KOPT-K1 (cell line): ENCODE data around the gene SDK1.

Source experiments
- H3K27ac ChIP-seq: fragments of 200-600 bp; sonication (generic); 2 replicates; pipeline ENCODE4 v1.5.1; 2016; ENCODE audit warnings: antibody characterized with exemption, mild to moderate bottlenecking, low read depth, low read length; ENCODE audit not compliant: poor library complexity, severe bottlenecking
- H3K36me3 ChIP-seq: fragments of 200-600 bp; sonication (generic); 2 replicates; pipeline ENCODE4 v1.5.1; 2017; ENCODE audit warnings: antibody characterized with exemption, mild to moderate bottlenecking, low read length, moderate library complexity; ENCODE audit not compliant: insufficient read depth
- H3K9me3 ChIP-seq: fragments of 200-600 bp; sonication (generic); 2 replicates; pipeline ENCODE4 v1.5.1; 2017; ENCODE audit warnings: antibody characterized with exemption, low read length, mild to moderate bottlenecking; ENCODE audit not compliant: insufficient read depth, poor library complexity, severe bottlenecking

SDK1 gene

GRCh38 chr7:4026941-4027486 is 726.0 kb downstream of the SDK1 start:
- H3K9me3 ChIP-seq: no peaks in the 10 kb centered on the region
- H3K36me3 ChIP-seq: no peaks in the 10 kb centered on the region
- no peak overlapping the region for H3K27ac ChIP-seq

GRCh38 chr7:4028221-4028620 is 727.2 kb downstream of the SDK1 start:
- no peaks in the 10 kb centered on the region for H3K9me3 ChIP-seq
- H3K27ac ChIP-seq: no peak overlapping the region
- no peaks in the 10 kb centered on the region for H3K36me3 ChIP-seq

DNA sequence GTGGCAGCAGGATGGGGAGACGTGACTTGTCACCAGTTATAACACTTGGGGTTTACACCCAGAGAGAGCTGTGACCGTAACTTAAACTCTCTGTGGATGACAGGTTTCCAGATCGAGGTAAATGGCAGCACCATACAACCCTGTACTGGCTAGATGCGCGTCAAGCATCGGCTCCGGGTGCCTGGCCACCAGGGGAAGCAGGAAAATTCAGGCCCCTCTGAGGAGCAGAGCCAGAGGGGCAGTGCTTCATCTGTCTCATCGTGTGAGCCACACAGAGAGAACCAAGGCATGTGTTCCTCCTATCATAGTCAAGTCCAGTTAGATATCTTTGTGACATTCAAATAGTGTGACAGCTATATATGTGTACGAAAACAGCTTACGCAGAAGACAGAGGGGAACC is 728.9 kb downstream of the SDK1 start:
- H3K36me3 ChIP-seq: no peaks in the 10 kb centered on the region

DNA sequence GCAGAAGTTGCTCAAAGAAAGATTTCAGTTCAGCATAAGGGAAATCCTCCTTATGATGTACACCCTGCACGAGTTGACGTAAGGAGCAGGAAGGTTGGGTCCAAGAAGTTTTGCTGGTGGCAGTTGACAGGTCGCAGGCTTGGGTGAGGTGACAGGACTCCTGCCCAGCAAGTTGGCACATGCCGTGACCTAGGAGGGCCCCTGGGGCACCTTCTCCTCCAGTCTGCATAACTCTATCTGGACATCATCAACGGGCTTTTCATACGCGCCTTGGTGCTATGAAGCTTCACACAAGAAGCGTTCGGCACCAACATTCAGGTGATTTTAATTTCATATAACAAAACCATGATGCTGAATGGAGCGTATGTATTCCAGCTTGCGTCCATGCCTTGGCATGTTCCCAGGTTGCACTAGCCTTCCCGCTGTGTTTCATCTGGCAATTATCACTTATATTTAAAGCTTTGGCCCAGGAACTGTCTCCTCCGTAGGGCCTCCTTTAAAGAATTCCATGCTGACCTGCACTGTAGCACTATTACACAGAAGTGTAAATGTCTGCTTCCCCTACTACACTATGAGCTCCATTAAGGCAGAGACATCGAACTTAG is 729.4 kb downstream of the SDK1 start:
- no peak overlapping the region for H3K27ac ChIP-seq
- no peaks in the 10 kb centered on the region for H3K9me3 ChIP-seq
- no peaks in the 10 kb centered on the region for H3K36me3 ChIP-seq

More for the DNA sequence above, 728.9 kb downstream of the SDK1 start:
- Histone ChIP-seq H3K9me3 (no peaks in the 10 kb centered on the region), H3K27ac (no peak overlapping the region)

DNA sequence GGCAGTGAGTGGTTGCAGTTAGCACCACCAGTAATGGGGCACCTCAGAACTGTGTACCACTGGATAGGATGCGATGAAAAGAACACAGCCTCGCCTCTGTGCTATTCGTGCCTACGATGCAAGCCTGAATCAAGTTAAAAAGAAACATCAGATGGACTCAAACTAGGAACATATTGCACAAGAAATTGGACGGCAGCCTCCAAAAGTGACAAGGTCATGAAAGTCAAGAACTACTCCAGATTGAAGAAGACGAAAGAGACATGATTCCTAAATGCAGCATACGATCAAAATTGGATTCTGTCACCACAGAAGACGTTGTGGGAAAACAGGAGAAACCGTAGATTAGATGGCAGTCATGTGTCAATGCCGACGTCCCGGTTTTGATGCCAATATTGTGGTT is 732.9 kb downstream of the SDK1 start:
- Histone ChIP-seq H3K9me3 (no peaks in the 10 kb centered on the region), H3K36me3 (no peaks in the 10 kb centered on the region), H3K27ac (no peak overlapping the region)

DNA sequence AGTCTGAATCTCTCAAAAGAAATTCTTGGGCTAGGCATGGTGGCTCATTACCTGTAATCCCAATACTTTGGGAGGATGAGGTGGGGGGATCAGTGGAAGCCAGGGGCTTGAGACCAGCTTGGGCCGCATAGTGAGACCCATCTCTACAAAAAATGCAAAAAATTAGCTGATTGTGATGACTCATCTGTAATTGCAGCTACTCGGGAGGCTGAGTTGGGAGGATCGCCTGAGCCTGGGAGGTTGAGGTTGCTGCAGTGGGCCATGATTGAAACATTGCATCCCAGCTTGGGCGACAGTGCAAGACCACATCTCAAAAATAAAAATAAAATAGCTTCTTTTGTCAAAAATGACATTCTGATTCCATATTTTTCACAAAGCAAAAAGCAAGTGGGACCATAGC is 736.3 kb downstream of the SDK1 start:
- H3K36me3 ChIP-seq: no peaks in the 10 kb centered on the region
- no peaks in the 10 kb centered on the region for H3K9me3 ChIP-seq
- no peak overlapping the region for H3K27ac ChIP-seq

DNA sequence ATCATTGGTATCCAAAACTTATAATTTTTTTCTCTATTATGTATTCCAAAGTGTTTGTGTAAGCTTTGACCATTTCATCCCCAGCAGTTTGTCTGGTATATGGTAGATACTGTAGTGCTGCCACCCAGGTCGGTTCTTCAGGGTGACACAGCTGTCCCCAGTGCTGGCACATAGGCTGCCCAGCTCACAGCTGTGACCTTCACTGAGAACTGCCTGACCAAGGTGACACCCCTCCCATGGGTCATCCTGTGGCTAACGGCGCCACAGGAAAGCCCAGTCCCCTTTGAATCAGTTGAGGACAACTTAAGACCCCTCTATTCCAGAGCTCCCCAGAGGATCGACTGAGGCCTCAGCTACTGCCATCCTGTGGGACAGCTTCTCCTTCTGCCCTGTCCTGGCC is 736.8 kb downstream of the SDK1 start:
- no peak overlapping the region for H3K27ac ChIP-seq
- H3K9me3 ChIP-seq: no peaks in the 10 kb centered on the region
- no peaks in the 10 kb centered on the region for H3K36me3 ChIP-seq

- Histone ChIP-seq H3K9me3 (no peaks in the 10 kb centered on the region), H3K27ac (no peak overlapping the region), H3K36me3 (no peaks in the 10 kb centered on the region)
Measured at GRCh38 chr7:4040109-4040928, 739.3 kb downstream of the SDK1 start.

DNA sequence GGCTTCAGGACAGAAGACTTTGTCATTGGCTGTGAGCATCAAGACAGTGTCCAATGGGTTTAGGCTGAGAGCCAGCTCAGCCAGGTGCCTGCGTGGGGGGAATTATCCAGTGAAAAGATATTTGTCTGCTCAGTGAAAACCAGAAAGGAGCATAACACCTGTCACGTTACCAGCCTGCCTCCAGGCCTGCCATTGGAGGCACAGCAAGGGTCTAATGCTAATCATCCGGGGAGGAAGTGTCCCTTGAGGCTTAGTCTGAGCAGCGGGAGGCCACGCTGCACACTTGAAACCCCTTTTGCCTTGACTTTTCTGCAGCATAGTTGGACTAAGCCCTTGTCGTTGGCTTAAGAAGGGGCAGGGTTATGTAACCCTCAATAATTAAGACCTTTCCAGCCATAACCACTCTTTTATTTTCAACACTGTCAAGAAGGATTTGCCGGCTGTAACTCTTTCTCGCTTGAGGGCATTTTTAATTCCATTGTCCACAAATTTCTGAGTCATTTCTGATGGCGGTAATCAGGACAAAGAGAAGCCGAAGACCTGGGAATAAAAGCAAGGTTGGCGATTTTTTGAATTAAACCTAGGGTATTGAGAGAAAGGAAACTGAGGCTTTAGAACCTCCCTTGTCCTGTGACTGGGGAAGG is 741.5 kb downstream of the SDK1 start:
- Histone ChIP-seq H3K27ac (no peak overlapping the region), H3K9me3 (no peaks in the 10 kb centered on the region), H3K36me3 (no peaks in the 10 kb centered on the region)

- Histone ChIP-seq H3K27ac (no peak overlapping the region), H3K36me3 (no peaks in the 10 kb centered on the region), H3K9me3 (peaks cover 6% of the 10 kb centered on the region)
Measured at GRCh38 chr7:4043988-4044387, 742.9 kb downstream of the SDK1 start.

- Histone ChIP-seq H3K36me3 (no peaks in the 10 kb centered on the region), H3K9me3 (peaks cover 6% of the 10 kb centered on the region), H3K27ac (no peak overlapping the region)
Measured at GRCh38 chr7:4045450-4045849, 744.4 kb downstream of the SDK1 start.

- Histone ChIP-seq H3K36me3 (no peaks in the 10 kb centered on the region), H3K9me3 (peaks cover 6% of the 10 kb centered on the region), H3K27ac (no peak overlapping the region)
Measured at GRCh38 chr7:4045975-4046374, 744.9 kb downstream of the SDK1 start.

DNA sequence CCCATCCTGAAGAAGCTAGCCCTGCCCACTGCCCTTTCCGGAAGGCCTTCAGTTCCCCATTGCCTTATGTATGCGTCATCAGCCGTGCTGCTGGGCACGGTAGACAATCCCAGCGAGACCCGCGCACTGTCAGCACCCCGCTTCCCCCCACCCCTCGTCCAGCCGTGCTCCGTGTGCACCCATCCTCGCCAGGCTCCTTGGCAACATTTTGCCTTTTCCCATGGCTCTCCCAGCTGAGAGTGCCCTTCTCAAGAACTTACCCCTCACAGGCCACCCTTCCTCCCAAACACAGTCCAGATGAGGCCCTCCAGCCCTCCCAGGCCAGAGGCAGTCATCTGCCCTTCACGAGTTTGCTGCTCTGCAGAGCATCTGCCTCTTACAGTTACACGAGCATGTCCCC is 747.3 kb downstream of the SDK1 start:
- no peaks in the 10 kb centered on the region for H3K36me3 ChIP-seq
- no peak overlapping the region for H3K27ac ChIP-seq
- H3K9me3 ChIP-seq: peaks cover 6% of the 10 kb centered on the region

DNA sequence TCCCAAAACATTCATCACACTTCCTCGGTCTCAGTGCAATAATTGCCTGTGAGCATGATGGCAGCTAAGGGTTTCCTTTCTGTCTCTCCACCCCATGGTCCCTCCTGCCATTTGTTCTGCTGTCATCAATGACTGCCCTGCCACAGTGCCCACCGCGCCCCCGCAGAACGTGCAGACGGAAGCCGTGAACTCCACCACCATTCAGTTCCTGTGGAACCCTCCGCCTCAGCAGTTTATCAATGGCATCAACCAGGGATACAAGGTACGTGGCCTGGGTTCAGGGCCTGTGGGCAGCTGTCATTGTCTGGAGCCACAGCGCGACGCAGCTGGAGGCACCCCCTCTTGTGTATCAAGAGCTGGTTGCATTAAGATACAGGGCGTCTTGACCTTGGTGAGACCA is 748.1 kb downstream of the SDK1 start:
- no peak overlapping the region for H3K27ac ChIP-seq
- H3K36me3 ChIP-seq: no peaks in the 10 kb centered on the region
- H3K9me3 ChIP-seq: peaks cover 6% of the 10 kb centered on the region

DNA sequence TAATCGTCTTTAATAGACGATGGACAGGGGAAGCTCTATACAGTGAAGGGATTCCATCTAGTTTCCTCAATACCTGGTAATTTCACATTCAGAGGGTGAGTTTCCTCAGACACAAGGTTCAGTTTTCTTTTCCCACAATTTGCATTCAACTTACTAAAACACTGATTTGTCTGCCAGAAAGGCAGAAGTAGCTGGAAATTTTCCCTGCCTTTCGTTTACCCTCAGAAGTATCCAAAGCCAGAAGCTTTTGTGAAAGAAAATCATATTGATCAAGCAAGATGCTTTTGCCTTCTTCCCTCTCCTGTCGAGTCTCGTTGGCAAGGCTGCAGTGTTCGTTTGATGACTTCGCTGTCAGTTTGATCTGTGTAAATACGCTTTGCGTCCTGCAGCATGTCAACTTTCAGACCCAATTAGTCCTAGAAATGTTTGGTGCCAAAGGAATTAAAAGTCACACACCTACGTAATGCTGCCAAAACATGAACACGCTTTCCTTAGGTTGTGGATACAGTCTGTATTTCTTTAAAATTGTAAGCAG is 749.1 kb downstream of the SDK1 start:
- Histone ChIP-seq H3K27ac (no peak overlapping the region), H3K9me3 (peaks cover 6% of the 10 kb centered on the region), H3K36me3 (no peaks in the 10 kb centered on the region)
